NCI-H82 treated with DMSO at 0.1 percent for 48 hours (cell line): Measurements from ENCODE around the gene ARL8B.

ENCODE experiments used
- DNase-seq: peaks from one replicate; lab custom pipeline; 2025; ENCODE audit not compliant: unreplicated experiment; lab: John Stamatoyannopoulos, UW

The ARL8B gene

GRCh38 chr3:5205165-5205941, 83.3 kb downstream of the ARL8B start:
- no peak for DNase-seq

GRCh38 chr3:5210926-5211325, 88.8 kb downstream of the ARL8B start:
- no peak for DNase-seq

- no peak for DNase-seq
Measured at GRCh38 chr3:5212628-5213573, 90.8 kb downstream of the ARL8B start.

- no peak for DNase-seq
Measured at GRCh38 chr3:5213574-5213966, 91.5 kb downstream of the ARL8B start.

GRCh38 chr3:5214352-5214751, 92.3 kb downstream of the ARL8B start:
- no peak for DNase-seq

- DNase-seq, result no peak
Measured at GRCh38 chr3:5217824-5218595, 95.9 kb downstream of the ARL8B start.

- DNase-seq, result no peak
Measured at GRCh38 chr3:5218815-5219214, 96.7 kb downstream of the ARL8B start.

- no peak for DNase-seq
Measured at GRCh38 chr3:5219216-5219615, 97.1 kb downstream of the ARL8B start.

GRCh38 chr3:5220193-5220592, 98.1 kb downstream of the ARL8B start:
- no peak for DNase-seq

GRCh38 chr3:5220667-5221431, 98.8 kb downstream of the ARL8B start:
- DNase-seq, result no peak

- no peak for DNase-seq
Measured at GRCh38 chr3:5221701-5222100, 99.6 kb downstream of the ARL8B start.

- no peak for DNase-seq
Measured at GRCh38 chr3:5222283-5223005, 100.4 kb downstream of the ARL8B start.

- DNase-seq, result no peak
Measured at GRCh38 chr3:5226783-5227182, 104.7 kb downstream of the ARL8B start.

- no peak for DNase-seq
Measured at GRCh38 chr3:5227812-5228211, 105.7 kb downstream of the ARL8B start.

- no peak for DNase-seq
Measured at GRCh38 chr3:5229414-5229813, 107.3 kb downstream of the ARL8B start.
